ENCODE measurements around the gene RAB18.

Gene RAB18

GRCh38 chr10:27506280-27506679 lies 2.2 kb downstream of the RAB18 start:
- DNase-seq (ENCODE audit: low read depth, low spot score) = no peak
- Histone ChIP-seq H3K9ac (ENCODE audit: insufficient read length, low read depth) (no peak overlapping the region), H3K9me3 (ENCODE audit: insufficient read depth, low read length) (no peaks in the 10 kb centered on the region), H3K27me3 (ENCODE audit: insufficient read depth, insufficient read length) (no peaks in the 10 kb centered on the region), H3K4me1 (ENCODE audit: insufficient read depth, insufficient read length) (peaks cover 5% of the 10 kb centered on the region), H3K36me3 (ENCODE audit: insufficient read depth, insufficient read length, low read length) (peaks cover 32% of the 10 kb centered on the region), H3K4me3 (ENCODE audit: insufficient read length, low read depth) (no peak overlapping the region)
- TF ChIP-seq SUZ12 (IDR thresholded peaks at IDR 0.05; ENCODE audit: extremely low read depth, insufficient read depth, insufficient read length) (no peak), ZNF274 (IDR thresholded peaks at IDR 0.05; ENCODE audit: low read depth, low read length) (no peak), YY1 (IDR thresholded peaks at IDR 0.05; ENCODE audit: insufficient read depth, insufficient read length) (no peak)

- Histone ChIP-seq H3K36me3 (ENCODE audit: insufficient read depth, insufficient read length, low read length) (peaks cover 59% of the 10 kb centered on the region), H3K9me3 (ENCODE audit: insufficient read depth, low read length) (no peaks in the 10 kb centered on the region)
- DNase-seq (ENCODE audit: low read depth, low spot score) = no peak
Observed at GRCh38 chr10:27512548-27512947, 8.4 kb downstream of the RAB18 start.

GRCh38 chr10:27513451-27514191 lies 9.5 kb downstream of the RAB18 start:
- Histone ChIP-seq H3K4me3 (ENCODE audit: insufficient read length, low read depth) (no peak overlapping the region), H3K9ac (ENCODE audit: insufficient read length, low read depth) (no peak overlapping the region), H3K36me3 (ENCODE audit: insufficient read depth, insufficient read length, low read length) (peaks cover 59% of the 10 kb centered on the region), H3K27me3 (ENCODE audit: insufficient read depth, insufficient read length) (no peaks in the 10 kb centered on the region), H3K4me1 (ENCODE audit: insufficient read depth, insufficient read length) (no peaks in the 10 kb centered on the region), H3K9me3 (ENCODE audit: insufficient read depth, low read length) (no peaks in the 10 kb centered on the region)
- TF ChIP-seq ZNF274 (IDR thresholded peaks at IDR 0.05; ENCODE audit: low read depth, low read length) (no peak), YY1 (IDR thresholded peaks at IDR 0.05; ENCODE audit: insufficient read depth, insufficient read length) (no peak), SUZ12 (IDR thresholded peaks at IDR 0.05; ENCODE audit: extremely low read depth, insufficient read depth, insufficient read length) (no peak)
- DNase-seq (ENCODE audit: low read depth, low spot score) = no peak

More at GRCh38 chr10:27512548-27512947, 8.4 kb downstream of the RAB18 start:
- Histone ChIP-seq H3K27me3 (ENCODE audit: insufficient read depth, insufficient read length) (no peaks in the 10 kb centered on the region), H3K9ac (ENCODE audit: insufficient read length, low read depth) (no peak overlapping the region), H3K4me1 (ENCODE audit: insufficient read depth, insufficient read length) (no peaks in the 10 kb centered on the region), H3K4me3 (ENCODE audit: insufficient read length, low read depth) (no peak overlapping the region)
- TF ChIP-seq ZNF274 (IDR thresholded peaks at IDR 0.05; ENCODE audit: low read depth, low read length) = no peak

GRCh38 chr10:27514243-27514642 lies 10.1 kb downstream of the RAB18 start:
- Histone ChIP-seq H3K4me1 (ENCODE audit: insufficient read depth, insufficient read length) (no peaks in the 10 kb centered on the region), H3K36me3 (ENCODE audit: insufficient read depth, insufficient read length, low read length) (peaks cover 57% of the 10 kb centered on the region), H3K9ac (ENCODE audit: insufficient read length, low read depth) (no peak overlapping the region), H3K9me3 (ENCODE audit: insufficient read depth, low read length) (no peaks in the 10 kb centered on the region), H3K4me3 (ENCODE audit: insufficient read length, low read depth) (no peak overlapping the region), H3K27me3 (ENCODE audit: insufficient read depth, insufficient read length) (no peaks in the 10 kb centered on the region)
- TF ChIP-seq YY1 (IDR thresholded peaks at IDR 0.05; ENCODE audit: insufficient read depth, insufficient read length) (no peak), SUZ12 (IDR thresholded peaks at IDR 0.05; ENCODE audit: extremely low read depth, insufficient read depth, insufficient read length) (no peak), ZNF274 (IDR thresholded peaks at IDR 0.05; ENCODE audit: low read depth, low read length) (no peak)
- DNase-seq (ENCODE audit: low read depth, low spot score) = no peak

- H3K36me3 ChIP-seq (ENCODE audit: insufficient read depth, insufficient read length, low read length) = peaks cover 24% of the 10 kb centered on the region
- no peak for DNase-seq (ENCODE audit: low read depth, low spot score)
- H3K4me1 ChIP-seq (ENCODE audit: insufficient read depth, insufficient read length) = no peaks in the 10 kb centered on the region
- TF ChIP-seq SUZ12 (IDR thresholded peaks at IDR 0.05; ENCODE audit: extremely low read depth, insufficient read depth, insufficient read length) (no peak), ZNF274 (IDR thresholded peaks at IDR 0.05; ENCODE audit: low read depth, low read length) (no peak), YY1 (IDR thresholded peaks at IDR 0.05; ENCODE audit: insufficient read depth, insufficient read length) (no peak)
- H3K4me3 ChIP-seq (ENCODE audit: insufficient read length, low read depth) = no peak overlapping the region
- H3K9me3 ChIP-seq (ENCODE audit: insufficient read depth, low read length) = no peaks in the 10 kb centered on the region
- no peaks in the 10 kb centered on the region for H3K27me3 ChIP-seq (ENCODE audit: insufficient read depth, insufficient read length)
- H3K9ac ChIP-seq (ENCODE audit: insufficient read length, low read depth) = no peak overlapping the region
Observed at GRCh38 chr10:27518261-27518660, 14.2 kb downstream of the RAB18 start.

- TF ChIP-seq ZNF274 (IDR thresholded peaks at IDR 0.05; ENCODE audit: low read depth, low read length) = no peak
- TF ChIP-seq SUZ12 (IDR thresholded peaks at IDR 0.05; ENCODE audit: extremely low read depth, insufficient read depth, insufficient read length) = no peak
- TF ChIP-seq YY1 (IDR thresholded peaks at IDR 0.05; ENCODE audit: insufficient read depth, insufficient read length) = no peak
- no peaks in the 10 kb centered on the region for H3K9me3 ChIP-seq (ENCODE audit: insufficient read depth, low read length)
- DNase-seq (ENCODE audit: low read depth, low spot score) = no peak
- H3K4me3 ChIP-seq (ENCODE audit: insufficient read length, low read depth) = no peak overlapping the region
- H3K4me1 ChIP-seq (ENCODE audit: insufficient read depth, insufficient read length) = no peaks in the 10 kb centered on the region
- H3K9ac ChIP-seq (ENCODE audit: insufficient read length, low read depth) = no peak overlapping the region
- H3K36me3 ChIP-seq (ENCODE audit: insufficient read depth, insufficient read length, low read length) = peaks cover 9% of the 10 kb centered on the region
- no peaks in the 10 kb centered on the region for H3K27me3 ChIP-seq (ENCODE audit: insufficient read depth, insufficient read length)
Observed at GRCh38 chr10:27525819-27526218, 21.7 kb downstream of the RAB18 start.

GRCh38 chr10:27526242-27526641 lies 22.1 kb downstream of the RAB18 start:
- Histone ChIP-seq H3K27me3 (ENCODE audit: insufficient read depth, insufficient read length) (no peaks in the 10 kb centered on the region), H3K9me3 (ENCODE audit: insufficient read depth, low read length) (no peaks in the 10 kb centered on the region), H3K36me3 (ENCODE audit: insufficient read depth, insufficient read length, low read length) (peaks cover 7% of the 10 kb centered on the region), H3K9ac (ENCODE audit: insufficient read length, low read depth) (no peak overlapping the region), H3K4me1 (ENCODE audit: insufficient read depth, insufficient read length) (no peaks in the 10 kb centered on the region), H3K4me3 (ENCODE audit: insufficient read length, low read depth) (no peak overlapping the region)
- TF ChIP-seq SUZ12 (IDR thresholded peaks at IDR 0.05; ENCODE audit: extremely low read depth, insufficient read depth, insufficient read length) = no peak
- no peak for TF ChIP-seq YY1 (IDR thresholded peaks at IDR 0.05; ENCODE audit: insufficient read depth, insufficient read length)
- no peak for TF ChIP-seq ZNF274 (IDR thresholded peaks at IDR 0.05; ENCODE audit: low read depth, low read length)
- DNase-seq (ENCODE audit: low read depth, low spot score) = no peak

Measured in NT2/D1 (cell line).